Measurements from ENCODE around the gene NELL1.

The NELL1 gene

DNA sequence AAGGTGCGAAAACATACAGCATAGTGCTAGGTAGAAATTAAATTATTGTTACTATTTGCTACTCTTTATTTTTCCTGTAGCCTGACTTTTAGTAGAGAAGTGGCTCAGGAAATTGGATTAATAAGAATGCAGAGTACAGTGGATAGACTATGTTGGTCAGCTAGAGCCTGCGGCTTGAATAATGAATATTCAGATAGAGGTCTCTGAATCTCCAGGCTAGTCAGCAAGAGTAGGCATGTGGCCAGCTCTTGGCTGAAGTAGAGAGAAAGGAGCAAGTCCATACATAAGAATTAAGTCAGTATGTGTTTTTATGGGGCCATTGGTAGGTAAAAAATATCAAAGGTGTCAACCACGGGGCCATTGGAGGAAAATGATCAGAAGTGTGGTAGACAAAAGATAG, 413.5 kb downstream of the NELL1 start:
- TF ChIP-seq, protein P1, sequence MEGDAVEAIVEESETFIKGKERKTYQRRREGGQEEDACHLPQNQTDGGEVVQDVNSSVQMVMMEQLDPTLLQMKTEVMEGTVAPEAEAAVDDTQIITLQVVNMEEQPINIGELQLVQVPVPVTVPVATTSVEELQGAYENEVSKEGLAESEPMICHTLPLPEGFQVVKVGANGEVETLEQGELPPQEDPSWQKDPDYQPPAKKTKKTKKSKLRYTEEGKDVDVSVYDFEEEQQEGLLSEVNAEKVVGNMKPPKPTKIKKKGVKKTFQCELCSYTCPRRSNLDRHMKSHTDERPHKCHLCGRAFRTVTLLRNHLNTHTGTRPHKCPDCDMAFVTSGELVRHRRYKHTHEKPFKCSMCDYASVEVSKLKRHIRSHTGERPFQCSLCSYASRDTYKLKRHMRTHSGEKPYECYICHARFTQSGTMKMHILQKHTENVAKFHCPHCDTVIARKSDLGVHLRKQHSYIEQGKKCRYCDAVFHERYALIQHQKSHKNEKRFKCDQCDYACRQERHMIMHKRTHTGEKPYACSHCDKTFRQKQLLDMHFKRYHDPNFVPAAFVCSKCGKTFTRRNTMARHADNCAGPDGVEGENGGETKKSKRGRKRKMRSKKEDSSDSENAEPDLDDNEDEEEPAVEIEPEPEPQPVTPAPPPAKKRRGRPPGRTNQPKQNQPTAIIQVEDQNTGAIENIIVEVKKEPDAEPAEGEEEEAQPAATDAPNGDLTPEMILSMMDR (IDR thresholded peaks at IDR 0.05; ENCODE audit: low read depth, low read length, poor library complexity, severe bottlenecking) = no peak
- TF ChIP-seq EZH2phosphoT487 (IDR thresholded peaks at IDR 0.05; ENCODE audit: borderline replicate concordance, low read length) = no peak
- no peaks in the 10 kb centered on the region for H3K9me3 ChIP-seq (ENCODE audit: control insufficient read depth, insufficient read depth, low read length)
- H3K36me3 ChIP-seq (ENCODE audit: control insufficient read depth, low read length) = no peaks in the 10 kb centered on the region
- no peaks in the 10 kb centered on the region for H3K27me3 ChIP-seq (ENCODE audit: control insufficient read depth, low read length)
- no peaks in the 10 kb centered on the region for H3K4me1 ChIP-seq (ENCODE audit: control insufficient read depth, low read length)
- H3K9me2 ChIP-seq (replicated peaks; ENCODE audit: control insufficient read depth, low read length) = no peaks in the 10 kb centered on the region
- H3F3A ChIP-seq (ENCODE audit: control insufficient read depth, insufficient read depth) = no peaks in the 10 kb centered on the region
- no peak overlapping the region for H3K4me3 ChIP-seq (ENCODE audit: low read length)
- H3K79me2 ChIP-seq (ENCODE audit: control insufficient read depth, low read length) = no peaks in the 10 kb centered on the region
- H3K4me2 ChIP-seq (ENCODE audit: low read length) = no peak overlapping the region
- no peak overlapping the region for H3K27ac ChIP-seq (ENCODE audit: low read depth, low read length)
- H4K20me1 ChIP-seq (ENCODE audit: control insufficient read depth, insufficient read depth, low read depth, low read length) = no peaks in the 10 kb centered on the region

GRCh38 chr11:21088930-21089329, 419.5 kb downstream of the NELL1 start:
- Histone ChIP-seq H3K4me2 (ENCODE audit: low read length) (no peak overlapping the region), H3K4me3 (ENCODE audit: low read length) (no peak overlapping the region), H3K9me3 (ENCODE audit: control insufficient read depth, insufficient read depth, low read length) (no peaks in the 10 kb centered on the region), H3K27me3 (ENCODE audit: control insufficient read depth, low read length) (no peaks in the 10 kb centered on the region), H3K79me2 (ENCODE audit: control insufficient read depth, low read length) (no peaks in the 10 kb centered on the region), H3K9me2 (replicated peaks; ENCODE audit: control insufficient read depth, low read length) (no peaks in the 10 kb centered on the region), H3K4me1 (ENCODE audit: control insufficient read depth, low read length) (no peaks in the 10 kb centered on the region), H3F3A (ENCODE audit: control insufficient read depth, insufficient read depth) (no peaks in the 10 kb centered on the region), H4K20me1 (ENCODE audit: control insufficient read depth, insufficient read depth, low read depth, low read length) (no peaks in the 10 kb centered on the region), H3K27ac (ENCODE audit: low read depth, low read length) (no peak overlapping the region), H3K36me3 (ENCODE audit: control insufficient read depth, low read length) (no peaks in the 10 kb centered on the region)
- TF ChIP-seq EZH2phosphoT487 (IDR thresholded peaks at IDR 0.05; ENCODE audit: borderline replicate concordance, low read length) = no peak
- TF ChIP-seq, protein P1 (IDR thresholded peaks at IDR 0.05; ENCODE audit: low read depth, low read length, poor library complexity, severe bottlenecking) = no peak

GRCh38 chr11:21104641-21105040, 435.3 kb downstream of the NELL1 start:
- no peak for TF ChIP-seq EZH2phosphoT487 (IDR thresholded peaks at IDR 0.05; ENCODE audit: borderline replicate concordance, low read length)
- TF ChIP-seq, protein P1 (IDR thresholded peaks at IDR 0.05; ENCODE audit: low read depth, low read length, poor library complexity, severe bottlenecking) = no peak
- Histone ChIP-seq H3K27ac (ENCODE audit: low read depth, low read length) (no peak overlapping the region), H4K20me1 (ENCODE audit: control insufficient read depth, insufficient read depth, low read depth, low read length) (no peaks in the 10 kb centered on the region), H3K4me2 (ENCODE audit: low read length) (no peak overlapping the region), H3K27me3 (ENCODE audit: control insufficient read depth, low read length) (no peaks in the 10 kb centered on the region), H3K36me3 (ENCODE audit: control insufficient read depth, low read length) (no peaks in the 10 kb centered on the region), H3K4me1 (ENCODE audit: control insufficient read depth, low read length) (no peaks in the 10 kb centered on the region), H3K9me3 (ENCODE audit: control insufficient read depth, insufficient read depth, low read length) (no peaks in the 10 kb centered on the region), H3F3A (ENCODE audit: control insufficient read depth, insufficient read depth) (no peaks in the 10 kb centered on the region), H3K9me2 (replicated peaks; ENCODE audit: control insufficient read depth, low read length) (no peaks in the 10 kb centered on the region), H3K79me2 (ENCODE audit: control insufficient read depth, low read length) (no peaks in the 10 kb centered on the region), H3K4me3 (ENCODE audit: low read length) (no peak overlapping the region)
